DMS53 treated with DMSO at 0.1 percent for 48 hours (cell line): ENCODE results near the gene GPC5.
"Not testable (repeated sequence)": the region's sequence is repeated elsewhere in the genome, so short reads cannot be mapped to it uniquely, and the experiment has no call there.

Experiments used
- DNase-seq: peaks from one replicate; lab custom pipeline; 2025; ENCODE audit not compliant: unreplicated experiment; lab: John Stamatoyannopoulos, UW

GPC5 gene

DNA sequence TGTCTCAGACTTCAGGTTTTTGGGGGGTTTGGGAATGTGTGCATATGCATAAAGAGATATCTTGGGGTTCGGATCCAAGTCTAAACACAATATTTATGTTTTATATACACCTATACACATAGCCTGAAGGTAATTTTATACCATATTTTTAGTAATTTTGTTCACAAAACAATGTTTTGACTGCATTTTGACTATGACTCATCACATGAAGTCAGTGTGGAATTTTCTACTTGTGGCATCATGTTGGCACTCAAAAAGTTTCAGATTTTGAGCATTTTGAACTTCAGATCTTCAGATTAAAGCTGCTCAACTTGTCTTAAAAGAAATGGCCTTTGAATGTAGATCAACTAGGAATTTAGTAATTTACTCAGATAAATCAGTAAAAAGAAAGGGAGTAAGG is 1115.3 kb downstream of the GPC5 start:
- DNase-seq: no peak

DNA sequence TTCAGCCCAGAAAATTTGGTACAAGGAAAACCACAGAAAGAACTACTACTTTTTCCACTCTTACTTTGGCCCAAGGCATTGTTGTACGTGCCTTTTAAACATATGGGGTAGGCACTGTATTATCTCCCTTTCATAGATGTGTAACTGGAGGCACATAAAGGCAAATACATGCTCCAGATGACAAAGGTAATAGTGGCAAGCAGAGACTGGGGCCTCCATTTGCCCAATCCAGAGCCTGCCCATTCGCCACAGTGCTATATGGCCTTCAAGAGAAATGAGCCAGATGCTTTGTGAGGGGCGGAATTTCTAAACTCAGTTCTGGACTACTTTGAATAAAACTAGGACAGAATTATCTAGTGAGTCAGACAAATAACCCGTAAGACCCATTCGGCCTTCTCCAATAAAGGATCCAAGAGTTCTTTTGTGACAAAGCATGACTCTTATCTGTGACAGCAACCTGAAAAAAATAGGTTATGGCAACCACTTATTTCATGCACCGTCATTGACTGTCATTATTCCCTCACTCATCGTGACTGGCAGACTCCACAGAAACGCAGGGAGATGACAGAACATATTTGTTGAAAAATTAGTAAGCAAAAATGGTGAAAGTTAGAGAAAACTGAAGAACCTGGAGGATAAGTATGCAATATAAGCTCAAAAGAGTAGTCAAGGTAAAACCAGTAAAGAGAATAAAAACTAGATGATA is 1116.2 kb downstream of the GPC5 start:
- no peak for DNase-seq

DNA sequence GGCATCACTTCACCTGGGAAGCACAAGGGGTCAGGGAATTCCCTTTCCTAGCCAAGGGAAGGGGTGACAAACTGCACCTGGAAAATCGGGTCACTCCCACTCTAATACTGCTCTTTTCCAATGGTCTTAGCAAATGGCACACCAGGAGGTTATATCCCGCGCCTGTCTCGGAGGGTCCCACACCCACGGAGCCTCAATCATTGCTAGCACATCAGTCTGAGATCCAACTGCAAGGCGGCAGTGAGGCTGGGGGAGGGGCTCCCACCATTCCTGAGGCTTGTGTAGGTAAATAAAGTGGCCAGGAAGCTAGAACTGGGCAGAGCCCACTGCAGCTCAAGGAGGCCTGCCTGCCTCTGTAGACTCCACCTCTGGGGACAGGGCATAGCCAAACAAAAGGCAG is 1118.5 kb downstream of the GPC5 start:
- DNase-seq: not testable (repeated sequence)

DNA sequence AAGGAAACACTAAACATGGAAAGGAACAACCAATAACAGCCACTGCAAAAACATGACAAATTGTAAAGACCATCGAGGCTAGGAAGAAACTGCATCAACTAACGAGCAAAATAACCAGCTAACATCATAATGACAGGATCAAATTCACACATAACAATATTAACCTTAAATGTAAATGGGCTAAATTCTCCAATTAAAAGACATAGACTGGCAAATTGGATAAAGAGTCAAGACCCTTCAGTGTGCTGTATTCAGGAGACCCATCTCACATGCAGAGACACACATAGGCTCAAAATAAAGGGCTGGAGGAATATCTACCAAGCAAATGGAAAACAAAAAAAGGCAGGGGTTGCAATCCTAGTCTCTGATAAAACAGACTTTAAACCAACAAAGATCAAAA is 1120.2 kb downstream of the GPC5 start:
- DNase-seq: not testable (repeated sequence)

DNA sequence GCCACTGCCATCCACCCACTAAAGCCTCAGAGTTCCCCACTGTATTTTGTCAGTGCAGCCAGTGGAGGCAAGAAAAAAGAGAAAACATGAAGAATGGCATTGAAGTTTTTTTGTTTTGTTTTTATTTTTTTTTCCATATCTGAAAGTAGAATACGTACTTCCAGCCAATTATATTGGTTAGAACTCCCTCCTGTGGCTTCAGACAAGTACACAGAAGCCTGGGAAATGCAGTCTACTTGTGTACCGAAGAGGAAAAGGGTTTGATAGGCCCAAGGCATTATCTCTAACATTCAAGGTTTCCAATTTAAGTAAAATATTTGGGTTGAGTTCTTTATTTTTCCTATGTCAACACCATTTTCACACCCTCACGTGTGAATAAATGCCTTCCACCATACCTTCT is 1131.9 kb downstream of the GPC5 start:
- DNase-seq: no peak

DNA sequence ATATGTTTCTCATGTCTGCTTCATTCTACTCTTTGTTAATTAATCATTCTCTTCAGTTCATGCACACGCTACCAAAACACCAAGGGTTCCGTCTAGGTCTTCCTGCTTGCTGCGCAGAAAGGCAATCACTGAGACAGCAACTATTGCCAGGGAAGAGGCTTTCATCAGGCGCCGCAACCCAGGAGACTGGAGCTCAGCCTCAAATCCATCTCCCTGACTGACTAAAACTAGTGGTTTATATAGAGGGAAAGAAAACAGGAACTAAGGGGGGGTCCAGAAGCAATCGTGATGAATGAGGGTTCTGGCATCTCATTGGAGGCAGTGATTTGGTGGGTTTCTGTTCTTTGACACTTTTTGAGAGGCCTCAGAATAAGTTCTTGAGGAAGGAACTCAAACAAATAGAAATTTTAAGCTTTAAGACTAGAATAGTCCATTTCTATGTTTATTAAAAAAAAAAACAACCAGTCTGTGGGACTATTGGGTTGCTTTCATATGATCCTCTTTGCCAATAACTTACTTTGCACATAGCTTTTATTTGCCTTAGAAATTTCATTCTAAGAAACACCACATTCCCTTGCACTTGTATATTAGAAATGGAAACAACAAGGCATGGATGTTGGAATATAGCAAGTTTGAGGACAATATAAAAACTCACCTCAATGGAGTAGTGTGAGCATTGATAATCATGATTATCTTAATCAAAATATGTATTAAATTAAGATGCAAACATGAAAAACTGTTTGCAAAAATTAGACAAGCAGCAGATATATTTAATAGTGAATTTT is 1137.0 kb downstream of the GPC5 start:
- DNase-seq: no peak

DNA sequence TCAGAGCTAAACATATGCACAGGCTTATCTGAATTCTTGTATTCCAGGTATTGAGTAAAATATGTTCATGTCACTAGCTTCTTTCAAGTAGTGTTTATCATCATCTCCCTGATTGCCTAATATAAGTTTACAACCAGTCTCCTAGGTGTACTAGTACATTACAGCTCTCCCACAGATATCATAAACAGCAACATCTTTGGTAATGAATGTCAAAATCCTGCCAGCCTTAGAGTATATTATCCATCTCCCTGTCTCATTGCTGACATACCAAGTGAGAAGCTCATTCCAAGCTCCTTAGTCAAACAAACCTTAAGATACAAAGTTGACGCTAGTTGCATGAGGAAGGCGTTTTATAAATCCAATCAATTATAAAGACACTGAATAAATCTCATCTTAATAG is 1139.0 kb downstream of the GPC5 start:
- no peak for DNase-seq

DNA sequence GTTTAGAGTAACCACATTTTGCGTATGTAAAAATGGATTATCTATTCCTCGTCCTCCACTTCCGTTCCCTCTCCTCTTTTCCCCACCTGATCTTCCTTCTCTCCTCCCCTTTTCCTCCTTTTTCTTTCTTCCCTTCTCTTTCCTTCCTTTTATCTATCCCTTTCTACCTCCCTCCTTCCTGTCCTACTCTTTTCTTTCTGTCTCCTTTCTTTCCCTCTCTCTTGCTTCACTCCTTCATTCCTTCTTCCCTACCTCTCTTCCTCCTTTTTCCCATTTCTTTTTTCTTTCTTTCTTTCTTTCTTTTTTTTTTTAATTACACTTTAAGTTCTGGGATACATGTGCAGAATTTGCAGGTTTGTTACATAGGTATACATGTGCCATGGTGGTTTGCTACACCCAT is 1139.7 kb downstream of the GPC5 start:
- DNase-seq: no peak

DNA sequence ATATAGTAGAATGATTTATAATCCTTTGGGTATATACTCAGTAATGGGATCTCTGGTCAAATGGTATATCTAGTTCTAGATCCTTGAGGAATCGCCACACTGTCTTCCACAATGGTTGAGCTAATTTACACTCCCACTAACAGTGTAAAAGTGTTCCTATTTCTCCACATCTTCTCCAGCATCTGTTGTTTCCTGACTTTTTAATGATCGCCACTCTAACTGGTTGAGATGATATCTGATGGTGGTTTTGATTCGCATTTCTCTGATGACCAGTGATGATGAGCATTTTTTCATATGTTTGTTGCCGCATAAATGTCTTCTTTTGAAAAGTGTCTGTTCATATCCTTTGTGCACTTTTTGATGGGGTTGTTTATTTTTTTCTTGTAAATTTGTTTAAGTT is 1140.7 kb downstream of the GPC5 start:
- not testable (repeated sequence) for DNase-seq

DNA sequence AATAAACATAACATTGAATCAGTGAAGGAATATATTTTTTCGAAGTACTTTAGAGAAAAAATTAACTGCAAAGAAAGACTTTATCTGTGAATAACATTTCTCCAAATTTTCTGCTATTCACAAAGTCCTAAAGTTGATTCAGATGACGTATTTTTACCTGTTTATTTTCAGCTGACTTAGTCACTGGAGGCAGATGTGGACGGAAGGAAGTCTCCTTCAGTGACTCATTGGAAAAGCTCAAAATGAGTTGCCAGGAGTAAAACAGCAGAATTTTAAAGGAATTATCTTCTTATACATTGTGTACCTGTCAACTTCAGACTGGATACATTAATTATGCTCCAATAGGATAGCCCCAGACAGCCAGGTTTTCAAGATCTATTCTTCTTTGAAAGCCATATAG is 1148.8 kb downstream of the GPC5 start:
- no peak for DNase-seq

DNA sequence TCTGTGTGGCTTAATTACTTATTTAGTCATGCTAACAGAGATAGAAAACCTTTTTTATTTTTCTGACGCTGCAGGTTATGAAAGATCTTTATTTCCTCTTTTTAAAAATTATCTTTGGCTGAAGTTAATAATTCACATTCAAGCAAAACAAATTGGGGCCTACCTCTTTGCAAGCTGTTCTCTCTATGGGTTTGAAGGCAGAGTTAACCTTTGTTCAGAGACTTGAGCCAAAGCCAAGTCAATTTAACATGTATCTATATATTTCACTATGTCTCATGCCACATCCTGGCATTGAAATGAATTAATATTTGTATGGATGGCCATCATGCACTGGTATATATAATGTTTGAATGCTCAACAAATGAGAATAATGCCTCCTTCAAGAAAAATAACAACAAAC is 1150.9 kb downstream of the GPC5 start:
- no peak for DNase-seq

DNA sequence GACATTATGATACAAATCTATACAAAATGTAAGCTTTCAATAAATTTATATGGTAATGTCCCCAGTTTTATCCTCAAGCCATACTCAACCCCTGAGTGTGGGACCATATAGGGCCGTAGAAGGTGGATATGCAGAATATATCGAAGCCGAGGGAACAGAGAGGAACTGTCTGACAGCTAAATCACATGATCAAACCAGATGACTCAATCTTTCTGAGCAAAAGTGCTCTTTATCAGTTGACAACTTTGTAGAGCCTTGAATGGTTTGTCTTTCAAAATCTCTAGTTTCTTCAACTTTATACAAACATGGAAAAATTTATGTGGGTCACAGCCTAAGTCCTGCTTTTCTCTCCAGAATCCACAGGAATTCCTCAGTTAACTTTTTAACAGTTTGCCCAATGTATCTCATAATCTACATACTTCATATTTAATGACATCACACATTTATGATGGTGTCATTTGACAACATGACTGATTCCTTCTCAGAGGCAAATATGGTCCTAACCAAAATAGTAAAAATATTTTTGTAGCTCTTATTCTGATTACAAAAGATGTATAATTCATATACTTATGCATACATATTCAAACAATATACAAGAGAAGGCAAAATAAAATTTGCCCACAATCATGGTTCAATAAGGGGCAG is 1155.2 kb downstream of the GPC5 start:
- DNase-seq: no peak

DNA sequence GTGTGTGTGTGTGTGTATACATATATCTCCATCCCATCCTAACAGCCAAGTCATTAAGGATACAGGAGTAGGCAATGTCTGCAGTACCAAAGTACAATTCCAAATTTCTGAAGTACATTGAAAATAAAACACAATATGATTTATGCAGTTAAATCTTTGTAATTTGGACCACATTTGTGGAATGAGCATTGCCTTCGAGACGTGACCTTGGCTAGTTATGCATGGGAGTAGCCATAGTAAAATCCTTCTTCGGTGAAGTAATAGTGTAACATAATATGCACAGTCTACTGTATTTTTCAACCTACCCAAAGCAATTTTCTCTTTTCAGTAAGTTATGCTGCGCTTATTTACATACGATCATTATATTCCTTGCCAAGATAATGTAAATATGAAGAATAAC is 1162.5 kb downstream of the GPC5 start:
- no peak for DNase-seq

DNA sequence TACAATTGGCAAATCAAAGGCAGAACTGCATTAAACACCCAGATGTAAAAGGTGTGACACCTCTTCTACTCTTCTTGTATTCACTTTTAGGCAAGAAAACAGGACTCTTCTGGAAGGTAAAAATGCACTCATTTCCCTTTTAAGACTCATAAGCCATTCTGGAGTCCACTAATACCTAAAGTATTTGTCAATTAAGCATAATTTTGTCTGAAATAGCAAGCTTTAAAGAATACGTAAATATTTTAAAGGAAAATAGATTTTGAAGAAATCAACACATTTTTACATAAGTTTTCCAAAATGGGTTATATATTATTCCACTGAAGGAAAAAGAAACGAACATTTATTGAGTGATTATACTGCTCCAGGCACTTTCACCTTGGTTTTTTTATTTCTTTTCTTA is 1166.5 kb downstream of the GPC5 start:
- no peak for DNase-seq

DNA sequence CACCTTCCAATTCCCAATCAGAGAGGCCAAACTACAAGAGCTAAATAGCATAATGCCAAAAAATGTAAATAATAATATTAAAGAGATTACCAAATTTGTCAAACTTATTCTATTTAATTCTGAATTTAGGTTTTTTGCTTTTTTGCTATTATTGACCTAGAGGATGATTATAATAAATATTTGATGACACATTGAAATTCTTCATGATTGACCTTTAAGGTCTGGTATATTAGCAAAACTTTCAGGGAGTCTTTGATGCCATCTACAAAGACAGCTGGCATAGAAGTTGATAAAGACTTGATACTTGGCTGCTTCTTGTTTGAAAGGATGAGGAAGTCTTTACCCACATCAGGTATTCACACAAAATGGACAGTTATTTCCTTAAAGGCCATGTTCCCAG is 1168.3 kb downstream of the GPC5 start:
- no peak for DNase-seq

DNA sequence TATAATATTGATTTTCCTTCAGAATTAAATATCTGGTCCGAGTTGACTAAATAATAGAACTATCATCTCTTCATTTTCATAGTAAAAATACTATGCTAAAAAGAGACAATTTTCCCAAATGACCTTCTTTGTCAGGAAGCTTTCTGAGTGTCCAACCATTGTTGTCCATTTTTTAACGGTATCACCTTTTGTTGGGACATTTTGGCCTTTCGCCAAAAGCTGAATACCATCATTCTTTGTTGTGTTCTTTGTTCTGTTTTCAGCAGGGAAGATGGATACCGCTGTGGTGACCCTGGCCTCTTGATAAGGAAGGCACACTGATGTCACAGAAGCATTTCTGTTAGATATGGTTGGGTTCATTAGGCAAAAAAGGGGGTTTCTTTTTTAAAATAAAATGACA is 1173.8 kb downstream of the GPC5 start:
- no peak for DNase-seq

DNA sequence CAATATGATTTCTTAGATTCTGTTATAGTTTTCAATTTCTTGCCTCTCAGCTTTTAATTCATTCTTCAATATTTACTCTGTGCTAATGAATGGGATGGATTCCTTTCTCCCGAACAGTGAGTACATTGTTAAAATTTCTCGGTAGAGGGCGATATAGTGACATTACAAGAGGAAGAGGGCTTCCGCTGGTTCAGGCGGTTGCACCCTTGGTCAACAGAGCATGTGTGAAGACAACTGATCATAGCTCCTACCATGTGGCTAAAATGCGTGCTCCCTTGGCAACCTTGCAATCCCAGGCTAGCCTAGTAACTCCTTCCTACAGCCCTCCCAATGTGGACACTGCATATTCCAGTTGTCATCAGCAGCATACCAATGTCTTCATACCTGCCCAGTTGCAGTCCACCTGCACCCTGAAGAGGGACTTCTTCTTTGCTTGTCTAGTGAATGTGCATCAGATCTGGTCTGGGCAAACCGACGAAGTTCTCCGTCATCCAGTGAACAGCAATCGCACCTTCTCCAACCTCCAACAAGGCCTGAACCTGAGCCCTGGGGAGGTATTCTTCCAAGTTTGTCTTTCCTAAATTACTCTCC is 1175.1 kb downstream of the GPC5 start:
- DNase-seq: peak; percentile 16

DNA sequence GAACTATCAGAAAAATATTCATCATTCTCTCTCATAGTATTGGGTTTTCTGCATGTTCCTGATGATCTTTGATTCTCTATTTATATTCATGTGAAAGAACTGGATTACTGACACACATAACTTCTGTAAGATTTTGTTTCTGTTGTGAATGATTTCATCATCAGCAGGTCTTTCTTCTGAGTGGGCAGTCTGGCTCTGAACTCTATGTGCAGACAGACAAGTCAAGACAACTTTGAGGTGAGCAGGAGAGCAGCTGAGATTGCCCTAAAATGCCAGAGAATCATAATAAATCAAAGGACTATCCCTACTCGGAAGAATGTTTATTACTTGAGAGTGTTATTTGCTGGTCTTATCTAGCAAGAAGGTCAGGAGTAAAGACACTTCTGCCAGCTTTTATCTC is 1176.1 kb downstream of the GPC5 start:
- no peak for DNase-seq

DNA sequence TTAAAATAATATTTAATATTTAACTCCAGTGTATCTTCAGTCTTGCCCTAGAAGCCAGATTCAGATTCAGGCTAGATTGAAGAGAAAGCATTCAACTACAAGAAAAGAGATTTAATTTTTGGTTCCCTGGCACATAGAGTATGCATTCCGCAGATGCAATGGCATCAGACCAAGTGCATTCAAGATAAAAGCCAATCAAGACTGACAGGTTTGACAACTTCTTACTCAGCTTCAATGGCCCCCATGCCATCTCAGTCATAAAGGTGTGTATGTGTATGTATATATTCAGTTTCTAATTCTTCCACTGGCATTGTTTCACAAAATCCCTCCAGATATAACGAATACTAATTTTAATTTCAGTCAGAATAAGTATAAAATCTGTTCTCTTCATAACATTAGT is 1177.4 kb downstream of the GPC5 start:
- DNase-seq: peak; percentile 2

DNA sequence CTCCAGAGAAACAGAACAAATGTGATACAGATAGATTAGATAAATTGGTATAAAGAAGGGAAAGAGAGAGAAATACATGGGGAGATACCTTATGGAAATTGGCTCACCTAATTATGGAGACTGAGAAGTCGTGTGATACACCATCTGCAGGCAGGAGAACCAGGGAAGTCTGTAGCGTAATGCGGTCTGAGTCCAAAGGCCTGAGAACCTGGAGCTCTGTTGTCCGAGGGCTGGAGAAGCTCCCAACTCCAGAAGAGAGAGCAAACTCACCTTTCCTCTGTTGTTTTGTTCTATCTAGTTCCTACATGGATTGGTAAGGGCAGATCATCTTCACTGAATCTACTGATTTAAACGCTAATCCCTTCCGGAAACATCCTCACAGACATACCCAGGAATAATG is 1179.9 kb downstream of the GPC5 start:
- no peak for DNase-seq

DNA sequence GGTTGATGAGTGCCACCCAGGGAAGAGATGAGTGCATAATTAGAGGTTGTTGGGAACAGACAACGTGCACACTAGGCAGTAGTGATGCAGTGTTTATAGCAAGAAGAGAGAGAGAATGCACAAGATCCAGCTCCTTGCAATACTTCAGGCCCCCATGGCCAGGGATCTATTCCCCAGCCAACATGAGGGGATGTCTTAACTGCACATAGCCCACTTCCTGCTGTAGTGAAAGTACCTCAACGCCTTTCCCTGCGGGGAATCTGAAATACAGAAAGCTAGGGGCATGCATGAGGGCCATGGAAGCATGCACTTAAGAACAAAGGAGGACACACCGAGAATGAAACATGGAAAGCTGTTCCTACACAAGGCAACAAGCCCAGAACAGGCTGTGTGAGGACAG is 1191.5 kb downstream of the GPC5 start:
- no peak for DNase-seq

DNA sequence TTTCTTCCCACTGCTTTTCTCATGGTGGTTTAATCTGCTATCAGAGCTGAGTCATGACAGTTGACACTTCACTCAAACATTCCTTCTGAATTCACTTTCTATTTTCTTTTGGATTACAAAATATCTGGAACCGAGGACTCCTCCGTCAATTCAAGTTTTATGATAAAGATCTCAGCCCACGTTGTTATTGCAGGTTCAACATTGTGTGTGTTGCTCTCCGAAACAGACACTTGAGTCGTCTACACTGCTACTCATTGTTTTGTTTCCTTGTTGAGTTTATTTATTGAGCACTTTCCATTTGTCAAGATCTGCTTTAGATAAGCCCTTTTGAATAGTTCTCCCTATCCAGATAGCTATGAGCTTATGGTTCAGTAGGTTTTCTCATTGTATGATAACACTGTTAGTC is 1192.1 kb downstream of the GPC5 start:
- peak; percentile 11 for DNase-seq
